Mucosa of descending colon (tissue), 3 donors: ENCODE data around the gene SLC22A5. TPM values are rescaled to one million over a fixed set of nuclear protein-coding genes. Genes with fewer than 3 reads are reported as not detected.
"Not testable (repeated sequence)": the region's sequence is repeated elsewhere in the genome, so short reads cannot be mapped to it uniquely, and the experiment has no call there.

Experiments
- ATAC-seq: fragments of 200-7000 bp; cut with Tn5 transposase; one replicate; pipeline ENCODE4 v1.9.1; 2020; ENCODE audit warnings: mild to moderate bottlenecking, moderate library complexity
- DNase-seq, 3 donors: peaks; one replicate each; pipeline ENCODE4 v3.0.0-alpha.2; 2020
- H3K36me3 ChIP-seq: fragments of 200-600 bp; one replicate; pipeline ENCODE4 v1.8.0; 2021; ENCODE audit warnings: low read depth, mild to moderate bottlenecking
- H3K4me1 ChIP-seq: fragments of 200-600 bp; one replicate; pipeline ENCODE4 v1.8.0; 2021; ENCODE audit warnings: low read depth, mild to moderate bottlenecking
- H3K4me3 ChIP-seq: fragments of 200-600 bp; one replicate; pipeline ENCODE4 v1.8.0; 2021; ENCODE audit warnings: mild to moderate bottlenecking
- H3K9me3 ChIP-seq: fragments of 200-600 bp; one replicate; pipeline ENCODE4 v1.8.0; 2021; ENCODE audit warnings: mild to moderate bottlenecking
- intact Hi-C, 2 donors: fragments of 100-400 bp; cut with DNase I in 1 of 2; cut with micrococcal nuclease in 1 of 2; formaldehyde crosslinking; loops; one replicate each; pipeline versions ENCODE4 v1.11.0 to v1.11.1; 2022; cut with DNase I, micrococcal nuclease
- total RNA-seq, 3 donors: library from RNA; stranded (reverse); fragmentation: NEBNext Ultra II Directional in 2 of 3; extraction: Animal tissue kit (Norgen Biotek cat#: 25700) in 2 of 3; gene quantifications; one replicate each; pipeline versions ENCODE4 v1.2.1 to v1.2.4, GENCODE V29; 2021 to 2023
- TF ChIP-seq, protein P1 (sequence below): fragments of 200-600 bp; IDR thresholded peaks from one replicate; pipeline ENCODE4 v1.8.0; 2022; ENCODE audit warnings: antibody characterized with exemption, mild to moderate bottlenecking
- donor health status: DM: no; HTN: no; CAD: no; lungs with moderate emphysema.
- donor health status: DM: no; HTN: no; CAD: no.
- donor health status: DM: no; HTN: yes; CAD: no.

SLC22A5 gene
- total RNA-seq, 3 donors from 2014 or later, result 27.9 to 95.4 (median 29.4) TPM

DNA sequence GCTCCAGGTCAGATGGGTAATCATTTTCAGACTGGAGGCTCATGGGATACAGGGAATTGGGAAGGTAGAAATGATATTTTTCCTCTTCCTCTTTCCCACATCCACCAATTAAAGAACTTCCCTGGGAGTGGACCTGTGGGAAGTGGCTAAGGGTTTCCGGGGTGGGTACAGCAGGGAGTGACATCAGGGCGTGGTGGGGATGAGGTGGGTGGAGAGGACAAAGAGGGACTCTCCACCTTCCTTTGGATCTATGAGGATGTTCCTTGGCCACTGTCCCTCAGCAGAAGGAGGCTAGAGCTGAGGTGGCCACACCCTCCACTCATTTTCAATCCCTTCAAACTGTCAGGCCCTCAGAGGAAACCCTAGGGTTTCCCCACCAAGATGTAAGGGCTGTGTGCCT lies 66.4 kb downstream of the SLC22A5 start:
- Histone ChIP-seq H3K9me3 (no peaks in the 10 kb centered on the region), H3K4me3 (no peak overlapping the region), H3K4me1 (peaks cover 68% of the 10 kb centered on the region), H3K36me3 (no peaks in the 10 kb centered on the region)
- DNase-seq, result peak in 1 of 3 donors; percentile 58
- ATAC-seq, result peak; percentile 54
- intact Hi-C loops, result no loop called here
- TF ChIP-seq, protein P1, sequence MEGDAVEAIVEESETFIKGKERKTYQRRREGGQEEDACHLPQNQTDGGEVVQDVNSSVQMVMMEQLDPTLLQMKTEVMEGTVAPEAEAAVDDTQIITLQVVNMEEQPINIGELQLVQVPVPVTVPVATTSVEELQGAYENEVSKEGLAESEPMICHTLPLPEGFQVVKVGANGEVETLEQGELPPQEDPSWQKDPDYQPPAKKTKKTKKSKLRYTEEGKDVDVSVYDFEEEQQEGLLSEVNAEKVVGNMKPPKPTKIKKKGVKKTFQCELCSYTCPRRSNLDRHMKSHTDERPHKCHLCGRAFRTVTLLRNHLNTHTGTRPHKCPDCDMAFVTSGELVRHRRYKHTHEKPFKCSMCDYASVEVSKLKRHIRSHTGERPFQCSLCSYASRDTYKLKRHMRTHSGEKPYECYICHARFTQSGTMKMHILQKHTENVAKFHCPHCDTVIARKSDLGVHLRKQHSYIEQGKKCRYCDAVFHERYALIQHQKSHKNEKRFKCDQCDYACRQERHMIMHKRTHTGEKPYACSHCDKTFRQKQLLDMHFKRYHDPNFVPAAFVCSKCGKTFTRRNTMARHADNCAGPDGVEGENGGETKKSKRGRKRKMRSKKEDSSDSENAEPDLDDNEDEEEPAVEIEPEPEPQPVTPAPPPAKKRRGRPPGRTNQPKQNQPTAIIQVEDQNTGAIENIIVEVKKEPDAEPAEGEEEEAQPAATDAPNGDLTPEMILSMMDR, result no peak

DNA sequence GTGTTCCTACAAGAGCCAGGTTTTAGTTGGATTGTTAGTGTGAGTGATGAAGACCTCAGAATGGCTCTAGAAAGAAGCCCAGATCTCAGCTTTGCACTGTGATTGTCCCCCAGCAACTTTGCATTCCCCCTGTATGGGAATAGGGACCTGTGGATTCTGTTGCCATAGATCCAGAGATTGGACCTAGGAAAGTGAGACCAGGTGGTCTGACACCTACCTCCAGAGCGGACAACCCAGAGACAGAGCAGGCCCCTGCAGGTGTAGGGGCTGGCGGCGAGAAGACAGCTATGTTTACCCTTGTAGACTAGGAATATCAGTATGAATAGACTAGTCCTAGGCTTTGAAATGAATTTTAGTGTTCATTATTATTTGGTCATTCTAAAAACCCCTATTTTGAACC lies 67.4 kb downstream of the SLC22A5 start:
- intact Hi-C loops, result no loop called here
- peaks cover 61% of the 10 kb centered on the region for H3K4me1 ChIP-seq
- H3K9me3 ChIP-seq, result no peaks in the 10 kb centered on the region
- ATAC-seq (no peak), DNase-seq (no peak)
- H3K36me3 ChIP-seq, result no peaks in the 10 kb centered on the region
- TF ChIP-seq, protein P1, result no peak
- H3K4me3 ChIP-seq, result no peak overlapping the region

DNA sequence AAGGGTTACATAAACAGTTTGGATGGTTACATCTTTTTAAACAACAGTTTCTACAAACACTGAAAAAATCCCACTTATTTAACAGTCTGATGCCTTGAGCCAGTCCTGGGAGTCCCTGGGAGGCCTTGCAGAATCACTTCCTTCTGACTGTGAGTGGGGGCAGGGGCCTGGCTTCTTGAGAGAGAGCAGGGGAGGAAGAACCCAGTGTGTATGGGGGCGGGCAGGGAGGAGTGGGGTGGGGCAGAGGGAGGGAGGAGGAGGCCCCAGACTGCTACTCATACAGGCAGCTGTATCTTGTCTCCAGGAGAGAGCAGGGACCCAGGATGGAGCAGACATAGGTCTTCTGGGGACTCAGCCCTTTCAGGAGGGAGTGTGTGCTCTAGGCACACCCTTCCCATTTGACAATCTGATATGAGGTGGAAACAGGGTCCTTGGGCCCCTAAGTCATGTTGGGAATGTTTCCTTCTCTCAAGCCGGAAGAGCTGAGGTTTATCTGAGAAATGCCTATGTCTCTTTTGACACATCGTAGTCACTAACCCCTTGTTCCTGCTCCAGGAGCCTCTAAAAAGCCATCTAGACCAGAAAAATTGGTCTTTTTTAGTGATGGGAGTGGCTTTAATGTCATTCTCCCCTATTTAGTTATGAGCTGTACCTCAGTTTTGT lies 68.2 kb downstream of the SLC22A5 start:
- Histone ChIP-seq H3K4me1 (peaks cover 53% of the 10 kb centered on the region), H3K36me3 (no peaks in the 10 kb centered on the region), H3K9me3 (no peaks in the 10 kb centered on the region), H3K4me3 (no peak overlapping the region)
- DNase-seq, result peak; percentile 72 to 90 (median 75)
- ATAC-seq, result peak; percentile 69
- TF ChIP-seq, protein P1, result no peak
- intact Hi-C loops, result no loop called here

DNA sequence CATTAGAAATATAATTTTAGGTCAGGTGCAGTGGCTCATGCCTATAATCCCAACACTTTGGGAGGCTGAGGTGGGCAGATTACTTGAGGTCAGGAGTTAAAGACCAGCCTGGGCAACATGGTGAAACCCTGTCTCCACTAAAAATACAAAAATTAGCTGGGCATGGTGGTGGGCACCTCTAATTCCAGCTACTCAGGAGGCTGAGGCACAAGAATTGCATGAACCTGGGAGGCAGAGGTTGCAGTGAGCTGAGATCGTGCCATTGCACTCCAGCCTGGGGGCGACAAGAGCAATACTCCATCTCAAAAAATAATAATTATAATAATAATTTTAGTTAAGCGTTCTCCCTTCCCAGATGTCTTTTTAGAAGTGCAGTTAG lies 68.7 kb downstream of the SLC22A5 start:
- DNase-seq, intact Hi-C loops, H3K4me3 ChIP-seq, ATAC-seq, H3K9me3 ChIP-seq, H3K36me3 ChIP-seq: not testable (repeated sequence)
- peaks cover 48% of the 10 kb centered on the region for H3K4me1 ChIP-seq

DNA sequence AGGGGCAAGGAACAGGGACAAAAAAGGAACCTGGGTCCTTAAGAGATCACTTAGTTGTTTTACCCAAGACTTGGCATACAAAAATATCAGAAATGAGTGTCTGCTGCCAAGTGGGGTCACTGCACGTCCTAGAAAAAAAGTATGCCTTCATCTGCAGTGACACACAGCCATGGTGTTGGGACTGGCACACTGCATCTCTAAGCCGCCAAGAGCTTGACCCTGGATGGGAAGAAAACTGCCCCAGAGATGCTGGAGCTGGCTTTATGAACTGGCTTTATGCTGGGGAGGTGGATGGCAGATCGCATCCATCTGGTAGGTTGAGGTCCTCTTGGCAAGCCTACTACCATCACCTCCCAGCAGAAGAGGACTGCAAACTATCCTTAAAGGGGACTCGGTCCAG lies 69.4 kb downstream of the SLC22A5 start:
- Histone ChIP-seq H3K36me3 (no peaks in the 10 kb centered on the region), H3K9me3 (no peaks in the 10 kb centered on the region), H3K4me1 (peaks cover 43% of the 10 kb centered on the region), H3K4me3 (no peak overlapping the region)
- intact Hi-C loops, result no loop called here
- TF ChIP-seq, protein P1, result no peak
- ATAC-seq (no peak), DNase-seq (no peak)

DNA sequence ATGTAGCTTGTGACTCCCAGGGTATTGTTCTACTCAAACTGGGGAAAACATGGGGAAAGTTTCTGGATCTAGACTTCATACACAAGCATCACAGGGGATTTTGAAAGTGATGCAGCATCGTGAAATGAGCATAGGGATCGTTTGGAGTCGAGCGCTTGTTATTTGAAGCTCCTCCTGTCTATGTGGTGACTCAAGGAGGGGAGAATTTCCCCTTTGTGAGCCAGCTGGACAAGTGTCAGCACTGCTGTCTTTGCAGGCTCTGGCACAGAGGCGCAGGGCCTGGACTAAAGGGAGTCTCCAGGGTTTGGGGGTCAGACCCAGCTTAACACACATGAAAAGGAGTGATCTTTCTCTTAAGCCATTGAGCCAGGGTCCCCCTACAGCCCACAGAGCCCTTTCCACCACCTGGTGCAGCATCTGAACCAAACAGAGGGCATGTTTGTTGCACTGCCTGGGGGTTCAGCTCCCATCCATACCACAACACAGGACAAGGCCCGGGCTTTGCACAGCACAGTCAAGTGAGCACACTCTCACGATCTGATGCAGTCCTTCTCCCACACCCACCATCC lies 70.1 kb downstream of the SLC22A5 start:
- H3K9me3 ChIP-seq, result no peaks in the 10 kb centered on the region
- H3K4me1 ChIP-seq, result peaks cover 37% of the 10 kb centered on the region
- no peaks in the 10 kb centered on the region for H3K36me3 ChIP-seq
- ATAC-seq (peak; percentile 27), DNase-seq (no peak)
- TF ChIP-seq, protein P1, result no peak
- intact Hi-C loops, result no loop called here
- no peak overlapping the region for H3K4me3 ChIP-seq
